HepG2 (cell line): Measurements from ENCODE around the gene PLA2G12B. TPM values are rescaled to one million over a fixed set of nuclear protein-coding genes. Genes with fewer than 3 reads are reported as not detected.

Source experiments
- ATAC-seq: fragments of 200-7000 bp; cut with Tn5 transposase; 3 replicates; pipeline ENCODE4 v1.9.1; 2020; ENCODE audit warnings: mild to moderate bottlenecking, moderate library complexity
- BruUV-seq: library from RNA; stranded (reverse); fragments of 400-500 nt; replicated peaks from 2 replicates; lab custom pipeline; 2021; lab: Mats Ljungman, UMichigan
- CTCF ChIA-PET: fragments of 300-600 bp; formaldehyde crosslinking; extraction: SDS; loops from one replicate; lab custom pipeline; 2021; ENCODE audit warnings: low total read pairs, inconsistent platforms, low intra/inter-chr PET ratio; lab: Yijun Ruan, JAX
- POLR2A ChIA-PET: fragments of 350-600 bp; sonication (Branson Sonifier 250); formaldehyde crosslinking; loops from one replicate; lab custom pipeline; 2020; ENCODE audit warnings: antibody characterized with exemption, inconsistent platforms; lab: Yijun Ruan, JAX
- DNase-seq: peaks from one replicate; pipeline ENCODE4 v3.0.0-alpha.2; 2015; ENCODE audit warnings: low spot score
- FAIRE-seq: peaks from 3 replicates; lab custom pipeline; 2011; peaks lifted over from hg19 to GRCh38; lab: Jason Lieb, UNC
- H2AFZ ChIP-seq: one replicate; pipeline ENCODE4 v1.6.1; 2011; ENCODE audit warnings: low read length, inconsistent platforms
- H3K27ac ChIP-seq: fragments of 300-600 bp; 3 replicates; pipeline ENCODE4 v1.8.0; 2011; ENCODE audit warnings: mixed run types, mild to moderate bottlenecking, mixed read lengths, low read length, inconsistent platforms; ENCODE audit not compliant: insufficient read depth; ENCODE audit errors: extremely low read length
- H3K27me3 ChIP-seq, 2 experiments: fragments of 200-600 bp in 1 of 2; 2 replicates in 1 of 2; 3 replicates in 1 of 2; pipeline versions ENCODE4 v1.6.0 to v1.8.0; 2011; ENCODE audit warnings: low read length in 2 of 2, mild to moderate bottlenecking in 2 of 2, moderate library complexity in 2 of 2, inconsistent platforms in 1 of 2; ENCODE audit not compliant: insufficient read depth in 2 of 2, control insufficient read depth in 1 of 2
- H3K36me3 ChIP-seq, 2 experiments: fragments of 200-600 bp in 1 of 2; replicated peaks in 1 of 2; 2 replicates in 1 of 2; 3 replicates in 1 of 2; pipeline versions ENCODE4 v1.5.1 to v1.8.0; 2011; ENCODE audit warnings: low read length in 2 of 2, inconsistent platforms in 1 of 2; ENCODE audit not compliant: insufficient read depth in 2 of 2, control insufficient read depth in 1 of 2
- H3K4me1 ChIP-seq: 2 replicates; pipeline ENCODE4 v1.5.1; 2012; ENCODE audit warnings: low read length, inconsistent platforms; ENCODE audit not compliant: insufficient read depth
- H3K4me2 ChIP-seq: 2 replicates; pipeline ENCODE4 v1.6.0; 2011; ENCODE audit warnings: low read depth, low read length, inconsistent platforms
- H3K4me3 ChIP-seq, 3 experiments: fragments of 200-600 bp in 1 of 3; sonication (generic), shearing (Covaris generic) in 1 of 3; replicated peaks in 1 of 3; 2 replicates each; pipeline ENCODE4 v1.5.1; 2011 to 2016; ENCODE audit warnings: low read length in 3 of 3, inconsistent platforms in 2 of 3, low read depth in 2 of 3, mild to moderate bottlenecking in 2 of 3, control low read depth in 1 of 3, mixed read lengths in 1 of 3; ENCODE audit not compliant: insufficient read depth in 1 of 3
- H3K79me2 ChIP-seq: one replicate; pipeline ENCODE4 v1.6.1; 2011; ENCODE audit warnings: low read length, inconsistent platforms; ENCODE audit not compliant: insufficient read depth
- H3K9ac ChIP-seq: 2 replicates; pipeline ENCODE4 v1.6.0; 2011; ENCODE audit warnings: mild to moderate bottlenecking, low read depth, low read length, inconsistent platforms; ENCODE audit not compliant: insufficient read depth
- H3K9me3 ChIP-seq: 2 replicates; pipeline ENCODE4 v1.5.1; 2012; ENCODE audit warnings: mild to moderate bottlenecking, low read length
- H4K20me1 ChIP-seq: 2 replicates; pipeline ENCODE4 v1.6.0; 2011; ENCODE audit warnings: inconsistent platforms, mild to moderate bottlenecking, low read length, moderate library complexity; ENCODE audit not compliant: insufficient read depth
- CREM ChIP-seq, 2 experiments: sonication (generic) in 1 of 2; formaldehyde crosslinking in 1 of 2; IDR thresholded peaks; 2 replicates each; pipeline versions ENCODE4 v1.4.0 to v1.6.1; 2016 to 2020; ENCODE audit warnings: antibody characterized with exemption in 1 of 2, mild to moderate bottlenecking in 1 of 2, missing genetic modification reagents in 1 of 2
- KAT2B ChIP-seq: fragments of 150-350 bp; IDR thresholded peaks from 2 replicates; pipeline ENCODE4 v1.6.1; 2014; ENCODE audit warnings: low read depth, low read length, borderline replicate concordance
- MAFF ChIP-seq: IDR thresholded peaks from 2 replicates; pipeline ENCODE4 v1.6.1; 2011; ENCODE audit warnings: low read depth, low read length, improper control_type of control experiment
- MAFK ChIP-seq, 2 experiments: IDR thresholded peaks in 1 of 2; conservative IDR thresholded peaks in 1 of 2; 2 replicates each; pipeline ENCODE4 v1.6.1; 2011; ENCODE audit warnings: improper control_type of control experiment in 2 of 2, low read length in 2 of 2
- TSC22D2 ChIP-seq: sonication (generic); formaldehyde crosslinking; IDR thresholded peaks from 2 replicates; pipeline ENCODE4 v1.5.1; 2020; ENCODE audit warnings: missing genetic modification reagents, mild to moderate bottlenecking, borderline replicate concordance
- ZNF232 ChIP-seq: sonication (generic); formaldehyde crosslinking; IDR thresholded peaks from 2 replicates; pipeline ENCODE4 v1.4.0; 2020; ENCODE audit warnings: missing genetic modification reagents, borderline replicate concordance
- ZNF607 ChIP-seq: sonication (generic); formaldehyde crosslinking; IDR thresholded peaks from 2 replicates; pipeline ENCODE4 v1.5.1; 2020; ENCODE audit warnings: missing genetic modification reagents, mild to moderate bottlenecking, borderline replicate concordance
- WGBS: methylation state at CpG from one replicate; pipeline ENCODE4 v1.1.6; 2017; ENCODE audit warnings: low lambda C conversion rate; 5-methylcytosine and 5-hydroxymethylcytosine counted together
- in situ Hi-C: cut with HindIII; loops from 2 replicates; pipeline ENCODE4 v1.10.0; 2017; ENCODE audit warnings: low pct_unique_long_range_greater_than_20kb; ENCODE audit not compliant: extremely low pct_ligation_motif_present
- intact Hi-C: fragments of 100-400 bp; cut with micrococcal nuclease; formaldehyde crosslinking; loops from one replicate; pipeline ENCODE4 v1.10.0; 2022; ENCODE audit not compliant: unreplicated experiment
- polyA plus RNA-seq, 8 experiments: library from polyadenylated mRNA; depleted of rRNA in 3 of 8; stranded (reverse) in 7 of 8; unstranded in 1 of 8; fragments of >200 nt; fragmentation: Illumina TruSeq in 4 of 8; extraction: Trizol in 4 of 8; gene quantifications; 2 replicates each; pipeline versions ENCODE4 v1.2.1 to v1.2.3, GENCODE V29; 2011 to 2016; ENCODE audit warnings: low read depth in 4 of 8, missing spikeins in 1 of 8, mixed read lengths in 1 of 8; ENCODE audit not compliant: insufficient read depth in 1 of 8
- total RNA-seq, 5 experiments: library from RNA; depleted of rRNA; stranded (reverse); fragments of >200 nt; fragmentation: Illumina TruSeq; extraction: Trizol; gene quantifications; 2 replicates each; pipeline ENCODE4 v1.2.3, GENCODE V29; 2016; ENCODE audit warnings: low read depth in 1 of 5

The PLA2G12B gene
- total and polyA plus RNA-seq, 2 of the 13 experiments (the other 11 are each of a cell fraction or from before 2014, with no cell fraction given): 7.7 to 38.0 TPM

DNA sequence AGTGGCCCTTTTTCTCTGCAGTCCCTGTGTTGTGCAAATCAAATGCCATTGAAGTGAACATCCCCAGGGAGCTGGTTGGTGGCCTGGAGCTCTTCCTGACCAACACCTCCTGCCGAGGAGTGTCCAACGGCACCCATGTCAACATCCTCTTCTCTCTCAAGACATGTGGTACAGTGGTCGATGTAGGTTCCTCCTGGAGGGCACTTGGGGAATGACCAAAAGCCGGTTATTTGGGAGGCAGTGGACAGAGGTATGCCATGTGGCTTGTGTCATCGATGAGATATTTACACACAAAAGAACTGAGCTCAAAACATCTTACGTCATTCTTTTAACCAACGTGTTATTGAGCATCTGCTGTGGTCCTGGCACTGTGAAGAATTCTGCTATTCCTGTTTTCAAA is 41.3 kb downstream of the PLA2G12B start (continued):
- TF ChIP-seq KAT2B (no peak), ZNF607 (CRISPR knock-in tag) (no peak)

GRCh38 chr10:72912736-72913135 is 41.9 kb downstream of the PLA2G12B start:
- in situ Hi-C loops: no loop called here
- Histone ChIP-seq H3K27ac (no peak overlapping the region), H3K27me3 (no peaks in the 10 kb centered on the region), H3K4me3 (peak overlapping the region in 1 of 3 experiments; percentile 36; a peak in 1 of 6 replicates), H3K79me2 (no peaks in the 10 kb centered on the region), H3K4me2 (peak overlapping the region; percentile 62), H3K9ac (no peak overlapping the region), H4K20me1 (no peaks in the 10 kb centered on the region), H3K9me3 (no peaks in the 10 kb centered on the region), H3K36me3 (no peaks in the 10 kb centered on the region), H2AFZ (no peak overlapping the region), H3K4me1 (peaks cover 15% of the 10 kb centered on the region)
- no TSS peak for BruUV-seq
- 26% methylated on average over 4 of the region's 4 CpGs for WGBS
- TF ChIP-seq TSC22D2 (CRISPR knock-in tag) (no peak), ZNF232 (CRISPR knock-in tag) (no peak)
- CTCF ChIA-PET: no interaction called here
- POLR2A ChIA-PET: interaction anchor here (0.6 to 1.9 kb wide), 2 partner anchors 8 to 42 kb away, joined by 3 to 5 read pairs; partner anchors contain the start of gene PLA2G12B
- intact Hi-C loops: no loop called here
- ATAC-seq (no peak), DNase-seq (no peak), FAIRE-seq (no peak)

- peaks cover 15% of the 10 kb centered on the region for H3K4me1 ChIP-seq
- 57% methylated on average over 2 of the region's 2 CpGs for WGBS
- H3K4me2 ChIP-seq: no peak overlapping the region
- H3K9me3 ChIP-seq: no peaks in the 10 kb centered on the region
- no peak overlapping the region for H3K27ac ChIP-seq
- H3K79me2 ChIP-seq: no peaks in the 10 kb centered on the region
- H3K27me3 ChIP-seq: no peaks in the 10 kb centered on the region
- intact Hi-C loops: no loop called here
- no peaks in the 10 kb centered on the region for H3K36me3 ChIP-seq
- no peak overlapping the region for H3K4me3 ChIP-seq
- no peak overlapping the region for H3K9ac ChIP-seq
- ChIA-PET CTCF (no interaction called here), POLR2A (no interaction called here)
- no peak for ATAC-seq
- no peak for DNase-seq
- BruUV-seq: no TSS peak
- no peaks in the 10 kb centered on the region for H4K20me1 ChIP-seq
- no peak for FAIRE-seq
- H2AFZ ChIP-seq: no peak overlapping the region
- in situ Hi-C loops: no loop called here
- TF ChIP-seq MAFF (peak; percentile 68), CREM (IDR thresholded peaks at IDR 0.05) (no peak), CREM (CRISPR knock-in tag; IDR thresholded peaks at IDR 0.05) (no peak), MAFK (conservative IDR thresholded peaks at IDR 0.05 in 1 of 2, IDR thresholded peaks at IDR 0.05 in 1 of 2; ENCODE audit: low read length in 2 of 2) (peak; percentile 74 to 83; a peak in 3 of 4 replicates)
These were observed 42.8 kb downstream of the PLA2G12B start for GRCh38 chr10:72911758-72912157.
